AG04449 (cell line): ENCODE measurements around the gene KRABD2.

Source experiments
- CTCF ChIA-PET: fragments of 350-600 bp; formaldehyde crosslinking; extraction: SDS; loops from one replicate; lab custom pipeline; 2021; ENCODE audit warnings: antibody characterized with exemption; lab: Yijun Ruan, JAX
- POLR2A ChIA-PET: fragments of 400-600, 350-600 bp; formaldehyde crosslinking; extraction: SDS; loops from one replicate; lab custom pipeline; 2020; ENCODE audit warnings: antibody characterized with exemption, inconsistent platforms; lab: Yijun Ruan, JAX
- DNase-seq: peaks from one replicate; pipeline ENCODE4 v3.0.0-alpha.2; 2010; ENCODE audit warnings: low read depth, low spot score
- H3K4me3 ChIP-seq: 2 replicates; pipeline ENCODE4 v1.5.1; 2011; ENCODE audit warnings: low read depth, mild to moderate bottlenecking, control low read depth, low read length
- TF ChIP-seq, protein P1 (sequence below): IDR thresholded peaks from one replicate; pipeline ENCODE4 v1.5.1; 2011; ENCODE audit warnings: mild to moderate bottlenecking, moderate library complexity, low read length, control low read depth, inconsistent platforms; ENCODE audit not compliant: insufficient read depth; ENCODE audit errors: missing control alignments

Gene KRABD2

DNA sequence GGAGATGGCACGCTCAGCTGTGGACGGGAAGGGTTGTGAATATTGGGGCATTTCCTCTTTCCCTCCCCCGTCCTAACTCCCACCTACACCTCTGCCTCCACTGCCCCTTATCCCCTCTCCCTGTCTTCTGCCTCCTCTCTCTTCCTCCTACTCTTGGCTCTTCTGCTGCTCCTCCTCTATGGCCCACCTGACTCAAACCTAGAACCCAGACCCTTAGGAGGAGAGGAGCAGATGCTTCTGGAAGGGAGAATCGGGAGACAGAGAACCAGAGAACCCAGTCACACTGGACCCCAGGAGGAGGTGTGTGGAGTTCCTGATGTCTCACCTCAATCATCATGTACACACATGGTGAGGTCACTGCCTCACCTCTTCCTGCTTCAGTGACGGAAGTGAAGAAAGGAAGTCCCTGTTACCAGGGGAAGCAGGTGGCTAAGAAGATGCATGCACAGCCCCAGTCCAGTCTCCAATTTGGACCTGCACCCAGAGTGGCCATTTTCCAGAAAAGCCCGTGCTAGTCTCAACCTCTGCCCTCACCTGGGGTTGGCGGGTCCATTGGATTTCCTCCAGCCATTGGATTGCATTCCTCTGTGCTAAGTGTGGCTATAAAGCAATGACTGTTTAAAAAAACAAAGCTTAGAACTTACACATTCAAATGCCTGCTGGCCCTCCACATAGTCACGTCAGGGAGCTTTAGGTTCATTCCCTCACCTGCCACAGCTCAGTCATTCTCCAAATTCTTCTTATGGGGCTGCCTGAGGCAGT is 17.1 kb upstream of the KRABD2 start:
- POLR2A ChIA-PET = interaction anchor here (0.6 kb wide), 1 partner anchor 9 kb away, joined by 3 read pairs; no protein-coding TSS in a partner anchor
- TF ChIP-seq, protein P1, sequence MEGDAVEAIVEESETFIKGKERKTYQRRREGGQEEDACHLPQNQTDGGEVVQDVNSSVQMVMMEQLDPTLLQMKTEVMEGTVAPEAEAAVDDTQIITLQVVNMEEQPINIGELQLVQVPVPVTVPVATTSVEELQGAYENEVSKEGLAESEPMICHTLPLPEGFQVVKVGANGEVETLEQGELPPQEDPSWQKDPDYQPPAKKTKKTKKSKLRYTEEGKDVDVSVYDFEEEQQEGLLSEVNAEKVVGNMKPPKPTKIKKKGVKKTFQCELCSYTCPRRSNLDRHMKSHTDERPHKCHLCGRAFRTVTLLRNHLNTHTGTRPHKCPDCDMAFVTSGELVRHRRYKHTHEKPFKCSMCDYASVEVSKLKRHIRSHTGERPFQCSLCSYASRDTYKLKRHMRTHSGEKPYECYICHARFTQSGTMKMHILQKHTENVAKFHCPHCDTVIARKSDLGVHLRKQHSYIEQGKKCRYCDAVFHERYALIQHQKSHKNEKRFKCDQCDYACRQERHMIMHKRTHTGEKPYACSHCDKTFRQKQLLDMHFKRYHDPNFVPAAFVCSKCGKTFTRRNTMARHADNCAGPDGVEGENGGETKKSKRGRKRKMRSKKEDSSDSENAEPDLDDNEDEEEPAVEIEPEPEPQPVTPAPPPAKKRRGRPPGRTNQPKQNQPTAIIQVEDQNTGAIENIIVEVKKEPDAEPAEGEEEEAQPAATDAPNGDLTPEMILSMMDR = no peak
- CTCF ChIA-PET = interaction anchor here (0.8 to 2.7 kb wide), 7 partner anchors 10 to 392 kb away, joined by 3 to 14 read pairs (median 10); partner anchors contain the start of gene KRABD2
- H3K4me3 ChIP-seq = no peak overlapping the region
- no peak for DNase-seq

DNA sequence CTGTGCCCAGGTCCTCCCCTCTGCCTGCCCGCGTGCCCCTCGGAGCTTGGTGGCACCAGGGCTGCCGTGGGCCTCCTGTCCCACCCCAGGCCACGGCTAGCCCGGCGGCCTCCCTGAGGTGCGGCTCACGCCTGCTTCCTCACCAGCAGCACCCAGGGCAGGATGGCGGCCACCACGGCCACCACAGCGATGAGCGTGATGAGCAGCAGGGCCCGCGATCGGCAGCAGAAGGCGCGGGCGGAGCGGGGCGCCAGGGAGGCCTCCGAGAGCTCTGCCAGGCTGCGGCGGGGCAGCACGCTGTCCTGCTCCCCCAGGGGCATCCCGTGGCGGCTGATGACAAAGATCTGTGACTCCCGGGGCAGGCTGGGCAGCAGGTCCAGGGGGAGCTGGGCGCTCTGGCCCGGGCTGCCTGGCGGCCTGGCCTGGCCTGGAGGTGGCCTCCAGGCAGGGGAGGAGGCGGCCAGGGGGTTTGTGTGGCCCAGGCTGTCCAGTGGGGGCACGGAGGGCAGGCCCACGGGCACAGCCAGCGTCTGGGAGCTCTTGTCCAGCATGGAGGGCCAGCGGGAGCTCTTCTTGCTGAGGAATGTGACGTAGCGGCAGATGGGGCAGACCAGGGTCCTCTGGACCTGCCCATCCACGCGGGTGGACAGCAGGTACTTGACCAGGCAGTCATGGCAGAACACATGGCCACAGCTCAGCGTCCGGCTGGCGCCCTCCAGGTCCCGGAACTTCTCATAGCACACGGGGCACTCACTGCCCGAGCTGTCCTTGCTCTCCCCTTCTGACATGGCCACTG is 16.4 kb upstream of the KRABD2 start:
- POLR2A ChIA-PET = no interaction called here
- no peak for DNase-seq
- TF ChIP-seq, protein P1 = no peak
- CTCF ChIA-PET = interaction anchor here (0.7 to 2.1 kb wide), 5 partner anchors 9 to 392 kb away, joined by 3 to 10 read pairs (median 4); partner anchors contain the start of gene KRABD2
- no peak overlapping the region for H3K4me3 ChIP-seq

- CTCF ChIA-PET = interaction anchor here (1.1 to 2.1 kb wide), 4 partner anchors 10 to 18 kb away, joined by 3 to 10 read pairs (median 6); partner anchors contain the start of genes KRABD2 and RPL26
- no peak overlapping the region for H3K4me3 ChIP-seq
- POLR2A ChIA-PET = no interaction called here
- DNase-seq = no peak
- TF ChIP-seq, protein P1 = no peak
Measured at GRCh38 chr17:8392274-8392673, 15.8 kb upstream of the KRABD2 start.

DNA sequence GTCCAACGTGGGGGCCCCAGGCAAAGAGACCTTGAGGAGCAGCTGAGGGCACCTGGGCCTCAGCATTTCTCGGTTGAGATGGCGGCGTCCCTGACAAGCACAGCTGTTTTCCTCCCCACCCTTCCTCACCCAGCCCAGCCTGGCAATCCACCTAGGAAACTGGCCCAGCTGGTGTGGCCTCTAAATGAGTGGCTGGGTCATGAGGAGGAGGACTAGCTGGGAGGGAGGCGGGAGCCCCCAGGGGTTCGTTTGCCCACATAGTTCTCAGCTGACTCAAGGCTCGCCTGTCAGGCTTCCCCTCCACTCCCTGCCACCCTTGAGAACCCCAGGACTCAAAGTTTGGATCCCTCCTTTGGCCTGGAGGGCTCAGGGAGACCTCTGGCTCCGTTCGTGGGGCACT is 15.2 kb upstream of the KRABD2 start:
- POLR2A ChIA-PET = no interaction called here

GRCh38 chr17:8387914-8388651 is 11.6 kb upstream of the KRABD2 start:
- TF ChIP-seq, protein P1 = no peak
- ChIA-PET CTCF (interaction anchor here (1.8 to 3.7 kb wide), 3 partner anchors 11 to 398 kb away, joined by 4 to 10 read pairs (median 4); no protein-coding TSS in a partner anchor), POLR2A (no interaction called here)
- no peak overlapping the region for H3K4me3 ChIP-seq
- DNase-seq = no peak

More for the DNA sequence above, 15.2 kb upstream of the KRABD2 start:
- H3K4me3 ChIP-seq = no peak overlapping the region
- no peak for DNase-seq
- TF ChIP-seq, protein P1 = no peak
- CTCF ChIA-PET = interaction anchor here (1.1 to 2.1 kb wide), 4 partner anchors 9 to 18 kb away, joined by 3 to 10 read pairs (median 6); partner anchors contain the start of genes KRABD2 and RPL26
